ENCODE measurements around the gene CCDC148. TPM values are rescaled to one million over a fixed set of nuclear protein-coding genes. Genes with fewer than 3 reads are reported as not detected.

The CCDC148 gene
- total and polyA plus RNA-seq, 2 donors (not counting 3 experiments of a cell fraction or from before 2014, with no cell fraction given) = 0.04 to 0.69 TPM

- H3K9ac ChIP-seq (replicated peaks; ENCODE audit: extremely low read depth, insufficient read depth, low read length) = no peak overlapping the region
- dilution Hi-C loops (cut with MboI; ENCODE audit: extremely low pct_ligation_motif_present, low sequenced_read_pairs) = no loop called here
- DNase-seq (ENCODE audit: low read depth, low spot score) (no peak), FAIRE-seq (no peak)
- H3K4me3 ChIP-seq (replicated peaks in 1 of 3; ENCODE audit: insufficient read depth in 1 of 3, low read depth in 1 of 3, low read length in 3 of 3) = no peak overlapping the region
- peaks cover 2% of the 10 kb centered on the region for H3K4me1 ChIP-seq (ENCODE audit: control insufficient read depth, extremely low read depth, insufficient read depth, low read length)
- peaks cover 24% of the 10 kb centered on the region for H3K79me2 ChIP-seq (ENCODE audit: control insufficient read depth, insufficient read depth, low read length)
- intact Hi-C loops (cut with micrococcal nuclease) = no loop called here
- no peaks in the 10 kb centered on the region for H3K9me1 ChIP-seq (replicated peaks; ENCODE audit: control insufficient read depth, extremely low read depth, insufficient read depth, low read length)
- no peaks in the 10 kb centered on the region for H3K36me3 ChIP-seq (ENCODE audit: control insufficient read depth in 2 of 2, extremely low read depth in 1 of 2, insufficient read depth in 2 of 2, low read length in 2 of 2)
- no TSS peak for BruUV-seq (replicated peaks)
- ChIA-PET POLR2A (no interaction called here), CTCF (interaction anchor here (0.9 to 1.6 kb wide), 4 partner anchors 12 to 256 kb away, joined by 3 to 5 read pairs (median 3); no protein-coding TSS in a partner anchor)
- no peaks in the 10 kb centered on the region for H3K9me3 ChIP-seq (replicated peaks; ENCODE audit: control insufficient read depth, insufficient read depth, low read length)
- H3K27me3 ChIP-seq (ENCODE audit: control insufficient read depth in 2 of 2, insufficient read depth in 2 of 2, low read length in 2 of 2) = no peaks in the 10 kb centered on the region
- no peak overlapping the region for H3K27ac ChIP-seq (ENCODE audit: insufficient read depth, low read depth, low read length)
- TF ChIP-seq JUN (IDR thresholded peaks at IDR 0.05; ENCODE audit: borderline replicate concordance, insufficient read depth, insufficient read length, low read depth) (no peak), FOS (IDR thresholded peaks at IDR 0.05; ENCODE audit: borderline replicate concordance, insufficient read depth, low read length) (no peak), EZH2 (IDR thresholded peaks at IDR 0.05; ENCODE audit: borderline replicate concordance, low read depth, low read length, severe bottlenecking) (no peak), POLR2A (IDR thresholded peaks at IDR 0.05; ENCODE audit: low read depth, low read length) (no peak), MYC (IDR thresholded peaks at IDR 0.05; ENCODE audit: low read depth, low read length) (no peak), MAX (IDR thresholded peaks at IDR 0.05; ENCODE audit: insufficient read depth, insufficient read length) (no peak), POLR2AphosphoS5 (IDR thresholded peaks at IDR 0.05; ENCODE audit: insufficient read depth, low read depth, low read length) (no peak), GATA2 (IDR thresholded peaks at IDR 0.05; ENCODE audit: insufficient read depth, insufficient read length, low read depth, low read length) (no peak)
- peaks cover 2% of the 10 kb centered on the region for H4K20me1 ChIP-seq (replicated peaks; ENCODE audit: control insufficient read depth, extremely low read depth, insufficient read depth, low read length)
- H3K4me2 ChIP-seq (ENCODE audit: insufficient read depth, low read length) = no peak overlapping the region
- H2AFZ ChIP-seq (ENCODE audit: low read depth, low read length) = no peak overlapping the region
Measured at GRCh38 chr2:158498043-158498748, 41.6 kb upstream of the CCDC148 start.

Data from endothelial cell of umbilical vein (primary cell).